H1 (cell line): ENCODE data around the gene NT5DC1. TPM values are rescaled to one million over a fixed set of nuclear protein-coding genes. Genes with fewer than 3 reads are reported as not detected.

Source experiments
- CTCF ChIA-PET: fragments of 300-600 bp; sonication (Branson Sonifier 250); formaldehyde crosslinking; loops from one replicate; lab custom pipeline; 2021; ENCODE audit not compliant: partially characterized antibody; lab: Charles Lee
- POLR2A ChIA-PET: fragments of 300-600 bp; sonication (Branson Sonifier 250); formaldehyde crosslinking; loops from one replicate; lab custom pipeline; 2021; ENCODE audit warnings: inconsistent platforms; ENCODE audit not compliant: partially characterized antibody; lab: Charles Lee
- DNase-seq, 2 experiments: peaks; one replicate each; pipeline versions ENCODE4 v3.0.0 to v3.0.0-alpha.2; 2010 to 2022; ENCODE audit warnings: low spot score in 2 of 2, low read depth in 1 of 2, mixed read lengths in 1 of 2
- FAIRE-seq: peaks from 2 replicates; lab custom pipeline; 2011; peaks lifted over from hg19 to GRCh38; lab: Jason Lieb, UNC
- H2AFZ ChIP-seq: 2 replicates; pipeline ENCODE4 v1.8.1; 2012; ENCODE audit warnings: low read length, inconsistent platforms
- H2AK5ac ChIP-seq: 2 replicates; pipeline ENCODE4 v1.6.1; 2013; ENCODE audit warnings: low read depth, low read length
- H2BK120ac ChIP-seq: replicated peaks from 2 replicates; pipeline ENCODE3; 2013; ENCODE audit warnings: low read depth, low read length, inconsistent platforms
- H2BK12ac ChIP-seq: 2 replicates; pipeline ENCODE4 v1.6.1; 2013; ENCODE audit warnings: low read depth, low read length
- H2BK15ac ChIP-seq: 2 replicates; pipeline ENCODE4 v1.6.1; 2013; ENCODE audit warnings: low read length
- H2BK20ac ChIP-seq: 2 replicates; pipeline ENCODE4 v1.6.1; 2013; ENCODE audit warnings: low read length
- H2BK5ac ChIP-seq: 2 replicates; pipeline ENCODE4 v1.6.1; 2013; ENCODE audit warnings: low read depth, low read length
- H3K14ac ChIP-seq: 2 replicates; pipeline ENCODE4 v1.6.1; 2013; ENCODE audit warnings: inconsistent platforms; ENCODE audit not compliant: insufficient read length
- H3K18ac ChIP-seq: 2 replicates; pipeline ENCODE4 v1.6.1; 2013; ENCODE audit warnings: low read length; ENCODE audit errors: extremely low read depth
- H3K23ac ChIP-seq: 2 replicates; pipeline ENCODE4 v1.6.1; 2013; ENCODE audit warnings: inconsistent platforms; ENCODE audit not compliant: insufficient read length
- H3K23me2 ChIP-seq: 2 replicates; pipeline ENCODE4 v1.6.1; 2013; ENCODE audit warnings: low read depth, low read length
- H3K27ac ChIP-seq: 2 replicates; pipeline ENCODE4 v1.6.1; 2011; ENCODE audit warnings: low read depth, low read length, inconsistent platforms
- H3K27me3 ChIP-seq, 4 experiments: replicated peaks in 1 of 4; 1 replicate in 1 of 4; 2 replicates in 3 of 4; pipeline versions ENCODE4 v1.6.1 to v1.8.1; 2011 to 2013; ENCODE audit warnings: low read length in 3 of 4, mild to moderate bottlenecking in 3 of 4, inconsistent platforms in 2 of 4, mixed read lengths in 2 of 4, moderate library complexity in 1 of 4; ENCODE audit not compliant: control insufficient read depth in 3 of 4, insufficient read depth in 3 of 4; ENCODE audit errors: extremely low read depth in 1 of 4
- H3K36me3 ChIP-seq, 4 experiments: 2 replicates each; pipeline versions ENCODE4 v1.6.1 to v1.8.1; 2011 to 2013; ENCODE audit warnings: mild to moderate bottlenecking in 4 of 4, low read length in 3 of 4, moderate library complexity in 2 of 4, control low read depth in 1 of 4, inconsistent platforms in 1 of 4; ENCODE audit not compliant: insufficient read depth in 4 of 4, control insufficient read depth in 2 of 4
- H3K4ac ChIP-seq: replicated peaks from 2 replicates; pipeline ENCODE3; 2013; ENCODE audit warnings: low read length, low read depth, mixed read lengths, inconsistent platforms; ENCODE audit not compliant: insufficient read length
- H3K4me1 ChIP-seq, 4 experiments: replicated peaks in 1 of 4; 1 replicate in 1 of 4; 2 replicates in 3 of 4; pipeline versions ENCODE4 v1.6.1 to v1.8.1; 2011 to 2013; ENCODE audit warnings: low read length in 3 of 4, inconsistent platforms in 2 of 4, mixed read lengths in 1 of 4; ENCODE audit not compliant: insufficient read depth in 4 of 4, control insufficient read depth in 3 of 4
- H3K4me2 ChIP-seq, 2 experiments: 2 replicates each; pipeline versions ENCODE4 v1.6.1 to v1.8.1; 2011 to 2013; ENCODE audit warnings: low read depth in 2 of 2, low read length in 2 of 2, control low read depth in 1 of 2, inconsistent platforms in 1 of 2, mild to moderate bottlenecking in 1 of 2; ENCODE audit not compliant: insufficient read depth in 1 of 2
- H3K4me3 ChIP-seq, 4 experiments: fragments of 200-600, 300-600 bp in 1 of 4; sonication (generic), shearing (Covaris generic), sonication (Bioruptor Twin) in 1 of 4; 2 replicates each; pipeline versions ENCODE4 v1.5.1 to v1.8.1; 2011 to 2016; ENCODE audit warnings: low read length in 4 of 4, low read depth in 3 of 4, control low read depth in 2 of 4, inconsistent platforms in 2 of 4, mild to moderate bottlenecking in 2 of 4, mixed read lengths in 1 of 4, moderate library complexity in 1 of 4; ENCODE audit not compliant: insufficient read depth in 2 of 4; ENCODE audit errors: extremely low read depth in 1 of 4
- H3K56ac ChIP-seq: replicated peaks from 2 replicates; pipeline ENCODE3; 2013; ENCODE audit warnings: low read depth, mild to moderate bottlenecking, mixed read lengths, low read length, inconsistent platforms; ENCODE audit not compliant: insufficient read length
- H3K79me1 ChIP-seq: 2 replicates; pipeline ENCODE4 v1.6.1; 2013; ENCODE audit warnings: low read depth, low read length, control low read depth
- H3K79me2 ChIP-seq, 2 experiments: 2 replicates each; pipeline versions ENCODE4 v1.6.1 to v1.8.1; 2012 to 2013; ENCODE audit warnings: low read length in 2 of 2, mild to moderate bottlenecking in 2 of 2, inconsistent platforms in 1 of 2; ENCODE audit not compliant: insufficient read depth in 2 of 2, control insufficient read depth in 1 of 2
- H3K9ac ChIP-seq, 4 experiments: replicated peaks in 1 of 4; 1 replicate in 1 of 4; 2 replicates in 3 of 4; pipeline versions ENCODE4 v1.6.1 to v1.8.1; 2011 to 2013; ENCODE audit warnings: low read depth in 3 of 4, low read length in 3 of 4, control low read depth in 2 of 4, mild to moderate bottlenecking in 2 of 4, moderate library complexity in 2 of 4, inconsistent platforms in 1 of 4; ENCODE audit errors: extremely low read depth in 1 of 4
- H3K9me3 ChIP-seq, 2 experiments: 2 replicates each; pipeline versions ENCODE4 v1.6.1 to v1.8.1; 2012 to 2013; ENCODE audit warnings: mild to moderate bottlenecking in 2 of 2, moderate library complexity in 2 of 2, control low read depth in 1 of 2, inconsistent platforms in 1 of 2, low read depth in 1 of 2, low read length in 1 of 2, mixed read lengths in 1 of 2; ENCODE audit not compliant: insufficient read depth in 2 of 2
- H4K20me1 ChIP-seq, 2 experiments: replicated peaks in 1 of 2; 2 replicates each; pipeline versions ENCODE3 to v1.8.1; 2011 to 2013; ENCODE audit warnings: inconsistent platforms in 2 of 2, low read length in 2 of 2, mild to moderate bottlenecking in 1 of 2; ENCODE audit not compliant: insufficient read depth in 2 of 2, control insufficient read depth in 1 of 2
- H4K5ac ChIP-seq: 2 replicates; pipeline ENCODE4 v1.6.1; 2013; ENCODE audit warnings: low read length, low read depth, mixed read lengths, inconsistent platforms; ENCODE audit not compliant: insufficient read length
- H4K8ac ChIP-seq: 2 replicates; pipeline ENCODE4 v1.8.0; 2013; ENCODE audit warnings: mild to moderate bottlenecking, moderate library complexity, low read length, inconsistent platforms; ENCODE audit not compliant: insufficient read depth; ENCODE audit errors: extremely low read depth
- H4K91ac ChIP-seq: replicated peaks from 2 replicates; pipeline ENCODE3; 2013; ENCODE audit warnings: low read length, mixed read lengths, inconsistent platforms; ENCODE audit not compliant: insufficient read length
- MAX ChIP-seq: IDR thresholded peaks from 2 replicates; pipeline ENCODE4 v1.6.1; 2012; ENCODE audit warnings: inconsistent platforms
- WGBS, 2 experiments: shearing (Covaris generic) in 1 of 2; methylation state at CpG; one replicate each; pipeline versions ENCODE4 v1.1.6 to v1.1.7; 2013 to 2015; ENCODE audit warnings: low lambda C conversion rate in 2 of 2, mixed read lengths in 2 of 2, inconsistent platforms in 1 of 2, low coverage in 1 of 2, missing lambda C conversion rate in 1 of 2; ENCODE audit not compliant: insufficient replicate concordance in 2 of 2, insufficient coverage in 1 of 2, insufficient read length in 1 of 2; ENCODE audit errors: extremely low coverage in 1 of 2, missing lambda C conversion rate in 1 of 2; 5-methylcytosine and 5-hydroxymethylcytosine counted together
- polyA plus RNA-seq, 7 experiments: library from polyadenylated mRNA; depleted of rRNA in 3 of 7; stranded (reverse) in 5 of 7; unstranded in 2 of 7; fragments of >200 nt in 5 of 7; fragments of 200-250 nt in 2 of 7; gene quantifications; 1 replicate in 5 of 7; 2 replicates in 1 of 7; 4 replicates in 1 of 7; pipeline versions ENCODE4 v1.2.1 to v1.2.3, GENCODE V29; 2011 to 2013; ENCODE audit warnings: missing spikeins in 2 of 7, mixed read lengths in 2 of 7
- total RNA-seq: library from RNA; stranded (reverse); fragmentation: NEBNext Ultra II Directional; extraction: Animal tissue kit (Norgen Biotek cat#: 25700); gene quantifications from 2 replicates; pipeline ENCODE4 v1.2.1, GENCODE V29; 2021

The NT5DC1 gene
- total and polyA plus RNA-seq, 2 of the 8 experiments (the other 6 are each of a cell fraction or from before 2014, with no cell fraction given) = 25.3 to 72.7 TPM

GRCh38 chr6:116090251-116090650, 10.4 kb upstream of the NT5DC1 start:
- Histone ChIP-seq H2BK5ac (no peak overlapping the region), H3K4me2 (no peak overlapping the region), H3K4me1 (peaks cover 0 to 5% (median 2%) of the 10 kb centered on the region in 4 experiments; a peak in 3 of 7 replicates), H2BK20ac (no peak overlapping the region), H3K36me3 (no peaks in the 10 kb centered on the region), H3K9ac (no peak overlapping the region), H3K79me2 (no peaks in the 10 kb centered on the region), H3K4ac (peak overlapping the region; percentile 5), H4K20me1 (no peaks in the 10 kb centered on the region), H3K18ac (no peak overlapping the region), H4K8ac (no peak overlapping the region), H3K23ac (no peak overlapping the region), H3K56ac (no peak overlapping the region), H3K27me3 (no peaks in the 10 kb centered on the region), H2AFZ (no peak overlapping the region), H3K79me1 (no peaks in the 10 kb centered on the region), H3K23me2 (no peaks in the 10 kb centered on the region), H3K14ac (no peak overlapping the region), H4K5ac (no peak overlapping the region), H3K27ac (no peak overlapping the region), H3K4me3 (no peak overlapping the region), H3K9me3 (0 out of 4 replicates have a peak, but pooled peaks cover 0 to 2% of the 10 kb centered on the region in 2 experiments), H2BK15ac (no peak overlapping the region), H4K91ac (no peak overlapping the region), H2BK120ac (no peak overlapping the region), H2BK12ac (no peak overlapping the region), H2AK5ac (no peak overlapping the region)
- DNase-seq = no peak
- ChIA-PET CTCF (interaction anchor here (1.2 kb wide), 1 partner anchor 29 kb away, joined by 3 read pairs; no protein-coding TSS in a partner anchor), POLR2A (no interaction called here)
- TF ChIP-seq MAX = no peak
- 86% methylated on average over 2 of the region's 2 CpGs; no CpG with 5 or more reads in 1 of the 2 experiments for WGBS, 2 experiments
- no peak for FAIRE-seq
